Measurements from ENCODE around the gene ADAM11.

The ADAM11 gene

GRCh38 chr17:44777394-44778348, 18.9 kb downstream of the ADAM11 start:
- TF ChIP-seq ZFX (IDR thresholded peaks at IDR 0.05; ENCODE audit: borderline replicate concordance) (no peak), CTCF (IDR thresholded peaks at IDR 0.05) (no peak)
- no peak overlapping the region for H3K27ac ChIP-seq

GRCh38 chr17:44778656-44779210, 19.9 kb downstream of the ADAM11 start:
- TF ChIP-seq ZFX (IDR thresholded peaks at IDR 0.05; ENCODE audit: borderline replicate concordance) (no peak), CTCF (IDR thresholded peaks at IDR 0.05) (no peak)
- no peak overlapping the region for H3K27ac ChIP-seq

- no peak for TF ChIP-seq ZFX (IDR thresholded peaks at IDR 0.05; ENCODE audit: borderline replicate concordance)
- TF ChIP-seq CTCF (IDR thresholded peaks at IDR 0.05): peak; percentile 98
- no peak overlapping the region for H3K27ac ChIP-seq
These were observed 20.6 kb downstream of the ADAM11 start for GRCh38 chr17:44779211-44780025.

- TF ChIP-seq CTCF (IDR thresholded peaks at IDR 0.05): no peak
- TF ChIP-seq ZFX (IDR thresholded peaks at IDR 0.05; ENCODE audit: borderline replicate concordance): no peak
- H3K27ac ChIP-seq: no peak overlapping the region
These were observed 21.4 kb downstream of the ADAM11 start for GRCh38 chr17:44780161-44780560.

GRCh38 chr17:44780845-44781480, 22.2 kb downstream of the ADAM11 start:
- no peak overlapping the region for H3K27ac ChIP-seq
- no peak for TF ChIP-seq CTCF (IDR thresholded peaks at IDR 0.05)
- no peak for TF ChIP-seq ZFX (IDR thresholded peaks at IDR 0.05; ENCODE audit: borderline replicate concordance)

- TF ChIP-seq CTCF (IDR thresholded peaks at IDR 0.05) (no peak), ZFX (IDR thresholded peaks at IDR 0.05; ENCODE audit: borderline replicate concordance) (no peak)
- no peak overlapping the region for H3K27ac ChIP-seq
These were observed 22.9 kb downstream of the ADAM11 start for GRCh38 chr17:44781551-44782325.
